ENCODE results near the gene LRRC70.

LRRC70 gene

GRCh38 chr5:62575066-62575465 lies 3.6 kb upstream of the LRRC70 start:
- DNase-seq: no peak

DNA sequence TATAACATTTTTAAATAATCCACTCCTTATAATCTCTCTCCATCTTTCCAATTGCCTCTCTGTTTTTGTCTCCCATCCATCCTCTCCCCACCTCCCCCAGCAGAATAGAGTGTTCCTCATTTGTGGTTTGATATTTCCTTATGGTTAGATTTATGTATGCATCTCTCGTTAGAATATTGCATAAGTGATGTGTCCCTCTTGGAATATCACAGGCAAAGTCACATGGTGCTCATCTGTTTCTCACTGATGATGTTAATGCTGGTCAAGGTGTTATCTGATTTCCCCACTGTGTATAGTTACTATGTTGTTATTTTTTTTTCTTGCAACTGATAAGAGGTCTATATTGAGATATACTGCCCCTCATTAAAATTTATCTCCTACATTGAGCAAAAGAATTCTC lies 3.1 kb upstream of the LRRC70 start:
- no peak for DNase-seq

- no peak for DNase-seq
Observed at GRCh38 chr5:62576570-62577170, 1.9 kb upstream of the LRRC70 start.

DNA sequence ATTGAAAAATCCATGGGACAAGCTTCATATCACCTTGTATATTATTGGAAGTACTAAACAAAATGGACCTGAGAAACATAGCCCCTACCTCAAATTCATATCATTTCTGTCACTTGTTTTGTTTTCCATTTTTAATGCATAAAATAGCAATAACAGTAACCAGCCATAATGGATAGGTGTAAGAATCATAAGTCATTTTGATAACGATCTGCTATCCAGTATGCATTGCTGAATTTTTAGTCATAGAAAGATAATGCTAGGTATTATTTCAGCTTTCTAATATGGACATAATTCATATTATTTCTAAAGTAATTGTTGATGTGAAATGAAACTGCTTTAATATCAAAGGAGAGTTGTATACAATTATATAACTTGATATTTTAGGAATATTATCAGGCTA lies 1.1 kb upstream of the LRRC70 start:
- DNase-seq: no peak

DNA sequence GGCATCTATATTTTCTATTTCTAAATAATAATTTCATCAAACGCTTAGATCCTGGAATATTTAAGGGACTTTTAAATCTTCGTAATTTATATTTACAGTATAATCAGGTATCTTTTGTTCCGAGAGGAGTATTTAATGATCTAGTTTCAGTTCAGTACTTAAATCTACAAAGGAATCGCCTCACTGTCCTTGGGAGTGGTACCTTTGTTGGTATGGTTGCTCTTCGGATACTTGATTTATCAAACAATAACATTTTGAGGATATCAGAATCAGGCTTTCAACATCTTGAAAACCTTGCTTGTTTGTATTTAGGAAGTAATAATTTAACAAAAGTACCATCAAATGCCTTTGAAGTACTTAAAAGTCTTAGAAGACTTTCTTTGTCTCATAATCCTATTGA lies 1.1 kb downstream of the LRRC70 start:
- DNase-seq: no peak

DNA sequence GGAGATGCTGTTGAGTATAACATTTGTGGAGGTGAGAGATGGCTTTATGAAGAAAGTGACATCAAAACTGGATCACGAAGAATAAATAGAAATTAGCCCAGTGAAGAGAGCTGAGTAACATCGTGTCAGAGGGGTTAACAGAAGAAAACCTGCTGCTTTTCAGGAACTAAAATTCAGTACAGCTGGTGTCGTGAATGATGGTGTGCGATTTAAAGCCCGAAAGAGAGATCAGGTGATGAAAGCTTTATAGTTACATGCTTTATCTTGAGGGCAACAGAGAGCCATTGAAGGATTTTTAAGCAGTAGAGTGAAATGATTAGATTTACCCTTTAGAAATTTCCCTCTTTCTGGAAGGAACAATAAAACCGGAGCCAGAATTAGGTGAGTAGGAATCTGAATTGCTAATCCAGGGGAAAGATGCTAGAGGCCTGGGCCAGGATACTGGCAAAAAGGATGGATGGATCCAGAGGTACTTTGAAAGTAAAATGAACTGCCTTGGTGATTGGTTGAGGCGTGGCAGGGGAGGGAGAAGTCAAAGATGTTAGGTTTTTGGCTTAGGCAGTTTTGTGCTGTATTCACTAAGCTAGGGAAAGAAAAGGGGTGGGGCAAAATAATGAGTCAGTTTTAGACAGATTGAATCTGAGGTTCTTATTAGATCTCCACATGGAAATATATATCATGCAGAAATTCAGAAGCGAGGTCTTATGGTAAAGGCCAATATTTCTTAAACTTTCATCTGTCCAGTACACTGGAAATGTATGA lies 3.4 kb downstream of the LRRC70 start:
- DNase-seq: no peak

- no peak for DNase-seq
Observed at GRCh38 chr5:62584391-62584790, 5.8 kb downstream of the LRRC70 start.

- no peak for DNase-seq
Observed at GRCh38 chr5:62585306-62585705, 6.7 kb downstream of the LRRC70 start.

DNA sequence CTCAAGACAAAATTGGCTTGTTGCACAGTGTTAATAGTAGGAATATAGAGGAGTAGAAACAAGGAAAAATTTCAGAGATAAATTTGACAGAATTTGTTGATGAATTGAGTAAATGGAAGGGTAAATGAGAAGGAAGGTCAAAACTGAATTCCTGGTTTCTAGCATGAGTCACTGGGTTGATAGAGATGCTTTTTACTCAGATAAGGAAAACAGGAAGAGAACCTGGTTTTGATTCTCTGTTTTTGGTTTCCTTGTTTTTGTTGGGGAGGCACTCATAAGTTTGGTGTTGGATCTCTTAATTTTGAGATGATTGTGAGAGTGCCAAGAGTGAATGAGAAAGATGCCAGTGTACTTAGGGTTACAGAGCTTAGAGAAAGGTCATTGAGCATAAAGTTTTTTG lies 7.1 kb downstream of the LRRC70 start:
- DNase-seq: no peak

DNA sequence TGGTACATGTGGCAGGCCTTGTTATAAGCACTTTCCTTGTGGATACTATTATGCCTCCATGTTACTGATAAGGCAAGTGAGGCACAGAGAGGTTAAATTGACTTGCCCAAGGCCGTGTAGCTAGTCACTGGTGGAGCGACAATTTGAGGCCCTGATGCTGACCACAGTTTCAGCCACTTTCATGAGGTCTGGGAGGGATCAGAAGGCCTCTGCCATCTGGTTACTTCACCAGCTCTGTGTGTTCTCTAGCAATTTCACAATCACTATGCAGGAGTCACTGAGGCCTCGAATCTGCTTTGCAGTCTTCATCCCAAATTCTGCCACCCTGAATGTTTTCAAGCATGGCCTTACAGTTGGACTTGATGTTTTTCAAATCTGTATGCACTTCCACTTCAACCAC lies 9.1 kb downstream of the LRRC70 start:
- no peak for DNase-seq

DNA sequence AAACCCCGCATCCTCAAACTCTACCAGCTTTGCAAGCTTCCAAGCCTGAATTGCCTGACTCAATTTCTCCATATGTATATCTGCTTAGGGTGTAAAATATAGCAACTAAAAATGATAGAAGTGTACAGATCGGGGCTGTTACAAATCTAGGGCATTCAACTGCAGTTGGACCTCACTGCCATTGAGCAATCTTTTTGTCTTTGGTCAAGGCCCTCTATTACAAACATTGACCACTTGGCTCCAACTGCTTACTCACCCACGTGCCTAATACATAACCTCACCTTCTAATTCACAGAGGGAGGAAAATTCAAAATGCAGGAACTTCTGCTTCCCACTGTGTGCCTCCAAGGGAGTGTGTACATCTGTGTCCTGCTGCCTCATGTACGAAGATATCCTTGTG lies 10.0 kb downstream of the LRRC70 start:
- DNase-seq: no peak

DNA sequence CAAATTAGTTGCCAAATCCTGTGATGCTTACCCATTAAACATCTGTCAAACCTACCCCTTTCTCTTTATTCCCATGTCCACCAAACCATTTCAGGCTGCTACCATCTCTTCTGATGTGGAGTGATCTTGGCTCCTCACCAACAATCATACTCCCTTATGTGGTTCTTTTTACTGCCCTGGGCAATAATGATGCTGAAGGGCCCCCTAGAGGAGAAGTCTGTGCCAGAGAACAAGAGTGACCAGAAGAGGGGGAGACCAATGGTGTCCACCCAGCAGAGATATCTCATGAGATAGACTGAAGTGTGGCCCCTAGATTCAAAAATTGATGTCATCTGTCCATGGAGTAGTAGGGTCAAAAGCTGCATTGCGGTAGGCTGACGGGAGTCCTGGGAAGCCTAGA lies 10.9 kb downstream of the LRRC70 start:
- DNase-seq: no peak

- no peak for DNase-seq
Observed at GRCh38 chr5:62590387-62590786, 11.8 kb downstream of the LRRC70 start.

- DNase-seq: no peak
Observed at GRCh38 chr5:62592558-62592957, 13.9 kb downstream of the LRRC70 start.

DNA sequence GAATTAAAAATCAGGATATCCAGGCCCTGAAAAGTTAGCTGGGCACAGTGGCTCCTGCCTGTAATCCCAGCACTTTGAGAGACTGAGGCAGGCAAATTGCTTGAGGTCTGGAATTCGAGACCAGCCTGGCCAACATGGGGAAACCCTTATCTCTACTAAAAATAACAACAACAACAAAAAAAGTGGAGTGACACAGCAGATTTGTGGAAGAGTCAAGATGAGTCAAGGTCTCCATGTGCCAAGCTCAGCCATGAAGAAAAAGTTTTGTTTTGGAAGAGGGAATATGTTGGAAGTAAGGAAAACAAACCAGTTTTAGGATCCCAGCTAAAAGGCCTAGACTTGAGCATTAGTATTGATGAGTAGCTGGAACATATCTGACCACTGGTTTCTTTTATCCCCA lies 14.7 kb downstream of the LRRC70 start:
- no peak for DNase-seq

DNA sequence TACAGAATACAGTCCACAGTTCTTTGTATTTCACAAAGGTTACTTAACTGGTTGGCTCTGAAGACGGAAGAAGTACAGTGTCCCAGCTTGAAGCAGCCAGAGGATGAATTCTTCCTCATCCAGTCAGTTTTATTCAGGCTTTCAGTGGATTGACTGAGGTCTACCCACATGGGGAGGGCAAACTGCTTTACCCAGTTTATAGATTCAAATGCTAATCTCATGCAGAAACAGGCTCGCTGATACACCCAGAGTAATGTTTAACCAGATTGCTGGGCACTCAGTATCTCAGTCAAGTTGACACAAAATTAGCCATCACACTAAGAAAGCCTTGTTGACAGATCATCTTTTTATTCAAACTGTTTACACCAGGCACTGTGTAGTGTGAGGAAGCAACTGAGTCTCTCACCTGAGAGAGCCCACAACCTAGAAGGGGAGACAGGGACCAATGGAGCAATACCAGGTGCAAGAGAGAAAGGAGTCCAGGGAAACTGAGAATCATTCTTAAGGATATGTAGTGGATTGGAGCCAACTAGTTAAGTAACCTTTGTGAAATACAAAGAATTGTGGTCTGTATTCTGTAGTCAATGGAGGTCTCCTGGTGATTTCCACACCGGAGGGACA lies 15.9 kb downstream of the LRRC70 start:
- DNase-seq: no peak

DNA sequence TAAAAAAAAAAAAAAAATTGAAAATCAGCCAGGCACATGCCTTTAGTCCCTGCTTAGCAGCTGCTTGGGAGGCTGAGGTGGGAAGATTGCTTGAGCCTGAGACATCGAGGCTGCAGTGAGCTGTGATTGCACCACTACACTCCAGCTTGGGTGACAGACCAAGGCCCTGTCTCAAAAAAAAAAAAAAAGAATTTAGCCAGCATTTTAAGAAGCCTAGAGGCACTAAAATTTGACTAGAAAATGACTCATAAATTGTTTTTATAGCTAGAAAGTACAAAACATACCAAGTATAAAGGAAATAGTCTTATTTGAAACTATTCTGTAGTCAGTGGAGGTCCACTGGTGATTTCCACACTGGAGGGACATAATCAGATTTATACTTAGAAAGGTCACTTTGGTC lies 17.5 kb downstream of the LRRC70 start:
- DNase-seq: no peak

DNA sequence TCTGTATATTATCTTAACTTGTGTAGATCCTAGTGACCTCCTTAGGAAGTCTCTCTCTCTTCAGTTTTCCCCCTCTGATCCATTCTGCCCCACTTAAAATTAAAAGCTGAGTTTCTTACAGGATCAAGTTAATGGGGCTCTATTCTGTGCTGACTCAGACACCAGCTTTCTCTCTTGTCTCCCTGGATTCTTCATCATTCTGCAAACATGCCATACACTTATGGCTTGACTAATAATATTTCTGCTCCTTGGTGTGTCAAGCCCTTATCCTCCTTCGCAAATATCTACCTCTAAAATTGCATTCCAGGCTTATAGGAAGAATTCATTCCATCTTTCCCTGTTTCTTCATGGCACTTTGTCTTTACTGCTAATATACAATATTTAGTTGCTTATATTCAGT lies 18.1 kb downstream of the LRRC70 start:
- DNase-seq: no peak

DNA sequence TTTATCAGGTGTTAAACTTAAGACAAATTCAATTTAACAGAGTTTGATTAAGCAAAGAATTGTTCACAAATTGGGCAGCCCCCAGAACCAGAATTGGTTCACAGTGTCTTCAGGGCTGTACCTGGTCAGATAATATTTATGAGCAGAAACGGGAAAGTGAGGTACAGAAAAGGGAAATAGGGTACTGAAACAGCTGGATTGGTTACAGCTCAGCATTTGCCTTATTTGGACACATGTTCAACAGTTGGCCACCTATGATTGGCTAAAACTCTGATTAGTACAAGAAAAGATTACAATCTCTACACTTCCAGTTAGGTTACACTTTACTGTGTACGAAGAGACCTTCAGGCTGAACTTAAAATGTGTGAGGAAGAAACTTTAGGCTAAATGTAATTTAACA lies 18.7 kb downstream of the LRRC70 start:
- DNase-seq: no peak

- no peak for DNase-seq
Observed at GRCh38 chr5:62600560-62601252, 22.1 kb downstream of the LRRC70 start.

DNA sequence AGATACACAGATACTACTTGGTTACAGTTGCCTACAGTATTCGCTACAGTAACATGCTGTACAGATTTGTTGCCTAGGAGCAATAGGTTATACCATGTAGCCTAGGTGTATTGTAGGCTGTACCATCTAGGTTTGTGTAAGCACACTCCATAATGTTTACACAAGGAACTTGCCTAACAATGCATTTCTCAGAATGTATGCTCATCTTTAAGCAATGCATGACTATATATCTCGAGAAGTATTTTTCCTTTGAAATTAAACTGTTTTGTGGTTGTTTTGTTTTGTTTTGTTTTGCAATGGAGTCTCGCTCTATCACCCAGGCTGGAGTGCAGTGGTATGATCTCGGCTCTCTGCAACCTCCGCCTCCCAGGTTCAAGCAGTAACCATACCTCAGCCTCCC lies 25.3 kb downstream of the LRRC70 start:
- no peak for DNase-seq

DNA sequence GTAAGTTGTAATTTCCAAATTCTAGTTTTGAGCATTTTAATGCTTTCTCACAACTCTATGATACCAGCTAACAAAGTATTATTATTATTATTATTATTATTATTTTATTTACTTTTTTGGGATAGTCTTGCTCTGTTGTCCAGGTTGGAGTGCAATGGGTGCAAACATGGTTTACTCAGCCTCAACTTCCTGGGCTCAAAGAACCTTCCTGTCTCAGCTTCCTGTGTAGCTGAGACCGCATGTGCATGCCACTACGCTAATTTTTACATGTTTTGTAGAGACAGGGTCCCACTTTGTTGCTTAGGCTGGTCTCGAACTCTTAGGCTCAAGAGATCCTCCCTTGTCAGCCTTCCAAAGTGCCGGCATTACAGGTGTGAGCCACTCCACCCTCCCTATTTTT lies 27.0 kb downstream of the LRRC70 start:
- no peak for DNase-seq

GRCh38 chr5:62606878-62607277 lies 28.3 kb downstream of the LRRC70 start:
- no peak for DNase-seq

- no peak for DNase-seq
Observed at GRCh38 chr5:62607615-62608014, 29.0 kb downstream of the LRRC70 start.
